ENCODE measurements around the gene SEMA3B. TPM values are rescaled to one million over a fixed set of nuclear protein-coding genes. Genes with fewer than 3 reads are reported as not detected.

Gene SEMA3B
- total and polyA plus RNA-seq, 9 of the 15 experiments (the other 6 are each of a cell fraction or from before 2014, with no cell fraction given) = 0.03 to 1.8 (median 0.55) TPM; not detected in 1

GRCh38 chr3:50299638-50299928, 30.6 kb downstream of the SEMA3B start:
- Histone ChIP-seq H3K9ac (ENCODE audit: insufficient read depth in 1 of 2, low read depth in 2 of 2, low read length in 2 of 2) (peak overlapping the region; percentile 87 to 94; a peak in 3 of 4 replicates), H3K4me1 (replicated peaks in 1 of 2; ENCODE audit: control insufficient read depth in 2 of 2, insufficient read depth in 2 of 2, low read length in 2 of 2) (peaks cover 24 to 71% of the 10 kb centered on the region in 2 experiments; a peak in 4 of 5 replicates), H3K4me2 (ENCODE audit: insufficient read depth, low read length) (peak overlapping the region; percentile 94), H3K27ac (ENCODE audit: extremely low read depth, low read depth, low read length) (peak overlapping the region; percentile 99), H3K79me2 (ENCODE audit: control insufficient read depth, insufficient read depth, low read length) (peaks cover 49% of the 10 kb centered on the region), H2AFZ (ENCODE audit: low read depth, low read length) (peak overlapping the region; percentile 74), H3K4me3 (peak overlapping the region; percentile 83), H3K36me3 (ENCODE audit: control insufficient read depth, insufficient read depth, low read length) (peaks cover 19% of the 10 kb centered on the region; the same call in 2 of the 3 replicates), H3K27me3 (ENCODE audit: control insufficient read depth in 2 of 2, insufficient read depth in 2 of 2, low read length in 2 of 2) (no peaks in the 10 kb centered on the region), H3K9me1 (ENCODE audit: control insufficient read depth, insufficient read depth, low read length) (no peaks in the 10 kb centered on the region), H3K9me3 (replicated peaks; ENCODE audit: control insufficient read depth, insufficient read depth, low read depth, low read length) (no peaks in the 10 kb centered on the region), H4K20me1 (replicated peaks; ENCODE audit: control insufficient read depth, insufficient read depth, low read length) (no peaks in the 10 kb centered on the region)
- BruUV-seq (replicated peaks) = no TSS peak
- ATAC-seq = peak; percentile 86
- WGBS (ENCODE audit: insufficient coverage, low coverage, missing lambda C conversion rate) = 0% methylated on average over 6 of the region's 12 CpGs
- ChIA-PET POLR2A (interaction anchor here (0.5 to 1.5 kb wide), 9 partner anchors 12 to 53 kb away, joined by 3 to 8 read pairs (median 3); partner anchors contain the start of gene TUSC2), CTCF (ENCODE audit: low intra/inter-chr PET ratio) (no interaction called here)
- in situ Hi-C loops (cut with MboI) (no loop called here), intact Hi-C loops (cut with micrococcal nuclease) (loop anchor here (2.0 kb wide), 1 partner anchor 29 kb away; the partner anchor contains the start of gene TUSC2)
- no peak for FAIRE-seq
- DNase-seq (ENCODE audit: extremely low read depth in 1 of 4, low spot score in 3 of 4) = no peak
- TF ChIP-seq LARP7 (IDR thresholded peaks at IDR 0.05) = no peak
- TF ChIP-seq RFX1 (IDR thresholded peaks at IDR 0.05) = no peak
- no peak for TF ChIP-seq CUX1 (CRISPR knock-in tag; IDR thresholded peaks at IDR 0.05)
- no peak for TF ChIP-seq FOXA3 (CRISPR knock-in tag; conservative IDR thresholded peaks at IDR 0.05 in 1 of 2, IDR thresholded peaks at IDR 0.05 in 1 of 2)
- TF ChIP-seq TBP (optimal IDR thresholded peaks at IDR 0.05; ENCODE audit: low read depth, low read length) = peak; percentile 32
- TF ChIP-seq GATA2 (CRISPR knock-in tag; IDR thresholded peaks at IDR 0.05) = no peak
- TF ChIP-seq POLR2G (IDR thresholded peaks at IDR 0.05; ENCODE audit: low read depth, low read length) = no peak
- no peak for TF ChIP-seq EHMT2 (IDR thresholded peaks at IDR 0.05)
- TF ChIP-seq CREM (IDR thresholded peaks at IDR 0.05; ENCODE audit: low read depth) = peak; percentile 66
- peak in 1 of 3 experiments; percentile 52; a peak in 2 of 6 replicates for TF ChIP-seq ZBTB11 (CRISPR knock-in tag; IDR thresholded peaks at IDR 0.05)
- no peak for TF ChIP-seq ZBTB8A (IDR thresholded peaks at IDR 0.05; ENCODE audit: partially characterized antibody)
- TF ChIP-seq KLF1 (tag; IDR thresholded peaks at IDR 0.05) = peak; percentile 32; the same call in 1 of the 2 replicates
- TF ChIP-seq NFIC (IDR thresholded peaks at IDR 0.05) = peak; percentile 29; the same call in 1 of the 2 replicates
- TF ChIP-seq RNF2 (IDR thresholded peaks at IDR 0.05) = 0 out of 2 replicates have a peak, but pooled peaks have one; percentile 22
